Measurements from ENCODE around the gene ATP4B. TPM values are rescaled to one million over a fixed set of nuclear protein-coding genes. Genes with fewer than 3 reads are reported as not detected.

ATP4B gene
- polyA plus RNA-seq, 4 donors = 0.54 TPM; not detected in 3

GRCh38 chr13:113634279-113635047 is 23.5 kb downstream of the ATP4B start:
- DNase-seq (no peak), FAIRE-seq (no peak)
- no peak overlapping the region for H3K4me3 ChIP-seq (ENCODE audit: low read depth in 1 of 3, low read length in 3 of 3)
- peaks cover 18 to 86% (median 19%) of the 10 kb centered on the region in 3 donors for H3K36me3 ChIP-seq (ENCODE audit: control insufficient read depth in 3 of 3, insufficient read depth in 2 of 3, low read depth in 1 of 3, low read length in 3 of 3)
- no peaks in the 10 kb centered on the region for H3K27me3 ChIP-seq (ENCODE audit: control insufficient read depth in 3 of 3, insufficient read depth in 3 of 3, low read length in 3 of 3)
- 92 to 95% (median 94%) methylated on average over 16 of the region's 16 CpGs for WGBS, 3 donors
- peaks cover 0 to 4% of the 10 kb centered on the region in 2 donors for H3K9me3 ChIP-seq (ENCODE audit: control insufficient read depth in 2 of 2, insufficient read depth in 1 of 2, low read depth in 1 of 2, low read length in 1 of 2)
- H3K4me1 ChIP-seq (ENCODE audit: control insufficient read depth in 3 of 3, insufficient read depth in 2 of 3, low read depth in 1 of 3, low read length in 2 of 3) = no peaks in the 10 kb centered on the region
- H3K27ac ChIP-seq (ENCODE audit: low read depth in 1 of 3, low read length in 2 of 3) = no peak overlapping the region

- FAIRE-seq = no peak
- 97 to 98% (median 98%) methylated on average over 18 of the region's 18 CpGs for WGBS, 3 donors
Observed at GRCh38 chr13:113633485-113633873, 24.5 kb downstream of the ATP4B start.

GRCh38 chr13:113632706-113633484 is 25.1 kb downstream of the ATP4B start:
- Histone ChIP-seq H3K27me3 (ENCODE audit: control insufficient read depth in 3 of 3, insufficient read depth in 3 of 3, low read length in 3 of 3) (no peaks in the 10 kb centered on the region), H3K9me3 (ENCODE audit: control insufficient read depth in 2 of 2, insufficient read depth in 1 of 2, low read depth in 1 of 2, low read length in 1 of 2) (no peaks in the 10 kb centered on the region), H3K4me3 (ENCODE audit: low read depth in 1 of 3, low read length in 3 of 3) (no peak overlapping the region), H3K4me1 (ENCODE audit: control insufficient read depth in 3 of 3, insufficient read depth in 2 of 3, low read depth in 1 of 3, low read length in 2 of 3) (no peaks in the 10 kb centered on the region), H3K36me3 (ENCODE audit: control insufficient read depth in 3 of 3, insufficient read depth in 2 of 3, low read depth in 1 of 3, low read length in 3 of 3) (peaks cover 11 to 91% (median 15%) of the 10 kb centered on the region in 3 donors), H3K27ac (ENCODE audit: low read depth in 1 of 3, low read length in 2 of 3) (no peak overlapping the region)
- 96 to 97% (median 96%) methylated on average over 37 to 38 of the region's 38 CpGs for WGBS, 3 donors
- FAIRE-seq = no peak
- DNase-seq = no peak

More at GRCh38 chr13:113633485-113633873, 24.5 kb downstream of the ATP4B start:
- Histone ChIP-seq H3K9me3 (ENCODE audit: control insufficient read depth in 2 of 2, insufficient read depth in 1 of 2, low read depth in 1 of 2, low read length in 1 of 2) (peaks cover 0 to 4% of the 10 kb centered on the region in 2 donors), H3K27me3 (ENCODE audit: control insufficient read depth in 3 of 3, insufficient read depth in 3 of 3, low read length in 3 of 3) (no peaks in the 10 kb centered on the region), H3K4me1 (ENCODE audit: control insufficient read depth in 3 of 3, insufficient read depth in 2 of 3, low read depth in 1 of 3, low read length in 2 of 3) (no peaks in the 10 kb centered on the region), H3K36me3 (ENCODE audit: control insufficient read depth in 3 of 3, insufficient read depth in 2 of 3, low read depth in 1 of 3, low read length in 3 of 3) (peaks cover 16 to 91% (median 18%) of the 10 kb centered on the region in 3 donors), H3K27ac (ENCODE audit: low read depth in 1 of 3, low read length in 2 of 3) (no peak overlapping the region), H3K4me3 (ENCODE audit: low read depth in 1 of 3, low read length in 3 of 3) (no peak overlapping the region)
- DNase-seq = no peak

- no peak overlapping the region for H3K27ac ChIP-seq (ENCODE audit: low read depth in 1 of 3, low read length in 2 of 3)
- H3K27me3 ChIP-seq (ENCODE audit: control insufficient read depth in 3 of 3, insufficient read depth in 3 of 3, low read length in 3 of 3) = no peaks in the 10 kb centered on the region
- H3K9me3 ChIP-seq (ENCODE audit: control insufficient read depth in 2 of 2, insufficient read depth in 1 of 2, low read depth in 1 of 2, low read length in 1 of 2) = no peaks in the 10 kb centered on the region
- 96 to 97% (median 97%) methylated on average over 42 of the region's 42 CpGs for WGBS, 3 donors
- no peaks in the 10 kb centered on the region for H3K4me1 ChIP-seq (ENCODE audit: control insufficient read depth in 3 of 3, insufficient read depth in 2 of 3, low read depth in 1 of 3, low read length in 2 of 3)
- no peak overlapping the region for H3K4me3 ChIP-seq (ENCODE audit: low read depth in 1 of 3, low read length in 3 of 3)
- no peak for FAIRE-seq
- H3K36me3 ChIP-seq (ENCODE audit: control insufficient read depth in 3 of 3, insufficient read depth in 2 of 3, low read depth in 1 of 3, low read length in 3 of 3) = peaks cover 6 to 87% (median 8%) of the 10 kb centered on the region in 3 donors
- DNase-seq = no peak
Observed at GRCh38 chr13:113631341-113632095, 26.5 kb downstream of the ATP4B start.

GRCh38 chr13:113630804-113631203 is 27.2 kb downstream of the ATP4B start:
- WGBS, 3 donors = 77 to 83% (median 78%) methylated on average over 6 of the region's 6 CpGs
- Histone ChIP-seq H3K36me3 (ENCODE audit: control insufficient read depth in 3 of 3, insufficient read depth in 2 of 3, low read depth in 1 of 3, low read length in 3 of 3) (peaks cover 1 to 86% (median 2%) of the 10 kb centered on the region in 3 donors), H3K9me3 (ENCODE audit: control insufficient read depth in 2 of 2, insufficient read depth in 1 of 2, low read depth in 1 of 2, low read length in 1 of 2) (no peaks in the 10 kb centered on the region), H3K27ac (ENCODE audit: low read depth in 1 of 3, low read length in 2 of 3) (no peak overlapping the region), H3K4me1 (ENCODE audit: control insufficient read depth in 3 of 3, insufficient read depth in 2 of 3, low read depth in 1 of 3, low read length in 2 of 3) (no peaks in the 10 kb centered on the region), H3K27me3 (ENCODE audit: control insufficient read depth in 3 of 3, insufficient read depth in 3 of 3, low read length in 3 of 3) (no peaks in the 10 kb centered on the region), H3K4me3 (ENCODE audit: low read depth in 1 of 3, low read length in 3 of 3) (no peak overlapping the region)
- FAIRE-seq = no peak
- DNase-seq = no peak

GRCh38 chr13:113630296-113630695 is 27.7 kb downstream of the ATP4B start:
- Histone ChIP-seq H3K9me3 (ENCODE audit: control insufficient read depth in 2 of 2, insufficient read depth in 1 of 2, low read depth in 1 of 2, low read length in 1 of 2) (no peaks in the 10 kb centered on the region), H3K27me3 (ENCODE audit: control insufficient read depth in 3 of 3, insufficient read depth in 3 of 3, low read length in 3 of 3) (no peaks in the 10 kb centered on the region), H3K4me3 (ENCODE audit: low read depth in 1 of 3, low read length in 3 of 3) (no peak overlapping the region), H3K4me1 (ENCODE audit: control insufficient read depth in 3 of 3, insufficient read depth in 2 of 3, low read depth in 1 of 3, low read length in 2 of 3) (no peaks in the 10 kb centered on the region), H3K36me3 (ENCODE audit: control insufficient read depth in 3 of 3, insufficient read depth in 2 of 3, low read depth in 1 of 3, low read length in 3 of 3) (peaks cover 0 to 81% (median 1%) of the 10 kb centered on the region in 3 donors), H3K27ac (ENCODE audit: low read depth in 1 of 3, low read length in 2 of 3) (no peak overlapping the region)
- DNase-seq (no peak), FAIRE-seq (no peak)
- WGBS, 3 donors = 90 to 93% (median 93%) methylated on average over 11 of the region's 11 CpGs

- FAIRE-seq (no peak), DNase-seq (no peak)
- H3K36me3 ChIP-seq (ENCODE audit: control insufficient read depth in 3 of 3, insufficient read depth in 2 of 3, low read depth in 1 of 3, low read length in 3 of 3) = peaks cover 0 to 76% (median 1%) of the 10 kb centered on the region in 3 donors
- no peaks in the 10 kb centered on the region for H3K9me3 ChIP-seq (ENCODE audit: control insufficient read depth in 2 of 2, insufficient read depth in 1 of 2, low read depth in 1 of 2, low read length in 1 of 2)
- no peaks in the 10 kb centered on the region for H3K4me1 ChIP-seq (ENCODE audit: control insufficient read depth in 3 of 3, insufficient read depth in 2 of 3, low read depth in 1 of 3, low read length in 2 of 3)
- 93 to 94% (median 93%) methylated on average over 17 of the region's 17 CpGs for WGBS, 3 donors
- H3K4me3 ChIP-seq (ENCODE audit: low read depth in 1 of 3, low read length in 3 of 3) = no peak overlapping the region
- H3K27me3 ChIP-seq (ENCODE audit: control insufficient read depth in 3 of 3, insufficient read depth in 3 of 3, low read length in 3 of 3) = no peaks in the 10 kb centered on the region
- no peak overlapping the region for H3K27ac ChIP-seq (ENCODE audit: low read depth in 1 of 3, low read length in 2 of 3)
Observed at GRCh38 chr13:113629866-113630265, 28.1 kb downstream of the ATP4B start.
